ENCODE measurements around the gene VASH2. TPM values are rescaled to one million over a fixed set of nuclear protein-coding genes. Genes with fewer than 3 reads are reported as not detected.

The VASH2 gene
- total RNA-seq, 1 donor from 2014 or later: 59.8 TPM

DNA sequence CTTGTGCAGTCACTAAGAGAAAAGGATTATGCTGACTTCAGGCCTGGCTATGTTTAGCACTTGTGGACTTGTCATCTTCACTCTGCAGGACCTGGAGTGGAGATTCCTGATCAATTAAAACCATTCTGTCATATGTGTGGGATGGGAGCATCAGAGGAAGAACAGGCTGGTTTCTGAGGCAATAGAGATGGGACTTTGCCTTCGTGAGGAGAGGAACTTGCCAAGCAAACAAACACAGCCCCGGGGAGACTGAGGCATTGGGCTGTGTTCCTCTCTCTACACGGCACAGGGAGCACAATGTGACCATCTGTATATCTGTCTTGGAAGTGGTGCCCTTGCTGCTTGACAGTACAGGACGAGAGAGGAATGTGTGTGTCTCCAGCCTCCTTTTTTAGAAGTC is 23.1 kb downstream of the VASH2 start:
- Mint-ChIP-seq H3K4me3 (ENCODE audit: unreplicated experiment) (no peak overlapping the region), H3K27ac (ENCODE audit: unreplicated experiment) (no peak overlapping the region), H3K4me1 (ENCODE audit: low read depth, unreplicated experiment) (peaks cover 43% of the 10 kb centered on the region), H3K9me3 (ENCODE audit: unreplicated experiment) (peaks cover 13% of the 10 kb centered on the region), H3K27me3 (ENCODE audit: unreplicated experiment) (peaks cover 22% of the 10 kb centered on the region), H3K36me3 (ENCODE audit: unreplicated experiment) (peaks cover 27% of the 10 kb centered on the region)
- TF ChIP-seq, protein P1, sequence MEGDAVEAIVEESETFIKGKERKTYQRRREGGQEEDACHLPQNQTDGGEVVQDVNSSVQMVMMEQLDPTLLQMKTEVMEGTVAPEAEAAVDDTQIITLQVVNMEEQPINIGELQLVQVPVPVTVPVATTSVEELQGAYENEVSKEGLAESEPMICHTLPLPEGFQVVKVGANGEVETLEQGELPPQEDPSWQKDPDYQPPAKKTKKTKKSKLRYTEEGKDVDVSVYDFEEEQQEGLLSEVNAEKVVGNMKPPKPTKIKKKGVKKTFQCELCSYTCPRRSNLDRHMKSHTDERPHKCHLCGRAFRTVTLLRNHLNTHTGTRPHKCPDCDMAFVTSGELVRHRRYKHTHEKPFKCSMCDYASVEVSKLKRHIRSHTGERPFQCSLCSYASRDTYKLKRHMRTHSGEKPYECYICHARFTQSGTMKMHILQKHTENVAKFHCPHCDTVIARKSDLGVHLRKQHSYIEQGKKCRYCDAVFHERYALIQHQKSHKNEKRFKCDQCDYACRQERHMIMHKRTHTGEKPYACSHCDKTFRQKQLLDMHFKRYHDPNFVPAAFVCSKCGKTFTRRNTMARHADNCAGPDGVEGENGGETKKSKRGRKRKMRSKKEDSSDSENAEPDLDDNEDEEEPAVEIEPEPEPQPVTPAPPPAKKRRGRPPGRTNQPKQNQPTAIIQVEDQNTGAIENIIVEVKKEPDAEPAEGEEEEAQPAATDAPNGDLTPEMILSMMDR (IDR thresholded peaks at IDR 0.05; ENCODE audit: partially characterized antibody, unreplicated experiment): no peak
- DNase-seq: no peak

DNA sequence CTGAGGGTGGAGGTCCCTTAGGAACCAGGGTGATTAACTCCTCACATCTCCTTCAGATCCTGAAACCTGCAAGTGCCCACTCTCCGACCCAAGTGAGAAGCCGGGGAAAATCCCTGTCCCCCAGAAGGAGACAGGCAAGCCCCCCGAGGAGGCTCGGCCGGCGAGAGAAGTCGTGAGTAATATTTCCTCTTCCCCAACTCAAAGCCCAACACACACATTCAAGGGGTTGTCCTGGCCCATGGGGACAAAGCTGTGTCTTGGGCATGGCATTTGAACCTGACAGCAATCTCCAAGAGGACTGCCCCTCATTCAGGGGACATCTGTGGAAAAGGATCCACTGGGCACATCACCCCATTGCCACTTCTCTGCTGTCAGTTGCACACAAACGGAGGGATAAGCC is 23.6 kb downstream of the VASH2 start:
- no peak for DNase-seq
- Mint-ChIP-seq H3K36me3 (ENCODE audit: unreplicated experiment) (peaks cover 27% of the 10 kb centered on the region), H3K9me3 (ENCODE audit: unreplicated experiment) (peaks cover 10% of the 10 kb centered on the region), H3K4me1 (ENCODE audit: low read depth, unreplicated experiment) (peaks cover 41% of the 10 kb centered on the region), H3K27ac (ENCODE audit: unreplicated experiment) (no peak overlapping the region), H3K4me3 (ENCODE audit: unreplicated experiment) (no peak overlapping the region), H3K27me3 (ENCODE audit: unreplicated experiment) (peaks cover 19% of the 10 kb centered on the region)
- TF ChIP-seq, protein P1 (IDR thresholded peaks at IDR 0.05; ENCODE audit: partially characterized antibody, unreplicated experiment): no peak

DNA sequence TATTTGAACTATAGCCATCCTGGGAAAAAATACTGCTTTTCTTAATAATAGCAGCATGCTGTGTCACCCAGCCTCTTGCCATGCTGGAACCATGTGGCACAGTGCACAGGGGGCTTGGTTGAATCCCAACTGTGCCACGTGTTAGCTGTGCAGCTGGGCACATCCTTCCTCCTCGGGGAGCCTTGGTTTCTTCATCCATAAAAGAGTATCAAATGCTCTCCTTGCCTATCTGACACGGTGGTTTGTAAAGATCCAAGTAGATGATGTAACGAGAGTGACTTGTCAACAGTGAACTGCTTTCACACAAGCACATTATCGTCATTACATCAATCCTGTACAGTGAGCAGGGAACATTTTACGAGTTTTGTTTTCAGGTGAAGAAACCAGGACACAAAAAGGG is 24.4 kb downstream of the VASH2 start:
- peaks cover 27% of the 10 kb centered on the region for H3K36me3 Mint-ChIP-seq (ENCODE audit: unreplicated experiment)

DNA sequence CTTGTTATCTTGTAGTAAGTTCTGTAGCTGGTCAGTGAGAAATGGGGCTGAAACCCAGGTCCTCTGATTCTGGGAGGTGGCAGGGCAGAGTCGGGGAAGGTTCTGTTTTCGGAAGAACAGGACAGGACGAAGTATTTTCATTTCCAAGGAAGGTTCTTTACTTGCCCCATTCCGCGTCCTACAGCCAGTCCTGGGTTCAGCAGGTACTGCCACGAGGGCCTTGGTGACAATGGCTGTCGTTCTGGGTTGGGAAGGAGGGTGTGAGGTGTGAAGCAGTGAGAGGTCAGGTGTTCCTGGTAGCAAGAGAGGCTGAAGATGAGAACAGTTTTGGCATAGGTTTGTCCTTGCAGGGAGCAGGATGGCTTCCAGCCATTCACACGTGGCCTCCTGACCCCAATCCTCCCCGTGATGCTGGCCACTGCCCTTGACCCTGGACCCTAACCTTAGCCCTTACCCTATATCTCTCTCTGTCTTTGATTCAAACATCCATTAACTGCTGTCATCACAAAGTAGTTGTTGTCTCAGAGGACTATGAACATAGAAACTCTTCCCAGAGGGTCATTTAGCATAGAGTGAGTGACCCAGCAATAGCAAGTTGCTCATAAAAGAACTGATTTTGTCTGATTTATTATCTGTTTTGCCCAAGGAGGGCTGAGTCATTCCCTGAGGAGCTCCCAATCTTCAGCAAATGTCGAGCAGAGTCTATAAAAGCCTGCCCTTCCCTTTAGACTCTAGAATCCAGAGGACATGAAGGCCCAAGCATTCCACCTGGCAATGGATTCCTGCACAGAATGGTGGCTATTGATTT is 25.0 kb downstream of the VASH2 start:
- Mint-ChIP-seq H3K4me1 (ENCODE audit: low read depth, unreplicated experiment) (peaks cover 40% of the 10 kb centered on the region), H3K9me3 (ENCODE audit: unreplicated experiment) (peaks cover 2% of the 10 kb centered on the region), H3K4me3 (ENCODE audit: unreplicated experiment) (no peak overlapping the region), H3K36me3 (ENCODE audit: unreplicated experiment) (peaks cover 27% of the 10 kb centered on the region), H3K27me3 (ENCODE audit: unreplicated experiment) (peaks cover 11% of the 10 kb centered on the region), H3K27ac (ENCODE audit: unreplicated experiment) (peak overlapping the region; percentile 36)
- DNase-seq: no peak
- TF ChIP-seq, protein P1 (IDR thresholded peaks at IDR 0.05; ENCODE audit: partially characterized antibody, unreplicated experiment): no peak

More for the DNA sequence above, 24.4 kb downstream of the VASH2 start:
- Mint-ChIP-seq H3K9me3 (ENCODE audit: unreplicated experiment) (peaks cover 6% of the 10 kb centered on the region), H3K4me3 (ENCODE audit: unreplicated experiment) (no peak overlapping the region), H3K27ac (ENCODE audit: unreplicated experiment) (peak overlapping the region; percentile 36), H3K4me1 (ENCODE audit: low read depth, unreplicated experiment) (peaks cover 41% of the 10 kb centered on the region), H3K27me3 (ENCODE audit: unreplicated experiment) (peaks cover 16% of the 10 kb centered on the region)
- TF ChIP-seq, protein P1 (IDR thresholded peaks at IDR 0.05; ENCODE audit: partially characterized antibody, unreplicated experiment): no peak
- no peak for DNase-seq

DNA sequence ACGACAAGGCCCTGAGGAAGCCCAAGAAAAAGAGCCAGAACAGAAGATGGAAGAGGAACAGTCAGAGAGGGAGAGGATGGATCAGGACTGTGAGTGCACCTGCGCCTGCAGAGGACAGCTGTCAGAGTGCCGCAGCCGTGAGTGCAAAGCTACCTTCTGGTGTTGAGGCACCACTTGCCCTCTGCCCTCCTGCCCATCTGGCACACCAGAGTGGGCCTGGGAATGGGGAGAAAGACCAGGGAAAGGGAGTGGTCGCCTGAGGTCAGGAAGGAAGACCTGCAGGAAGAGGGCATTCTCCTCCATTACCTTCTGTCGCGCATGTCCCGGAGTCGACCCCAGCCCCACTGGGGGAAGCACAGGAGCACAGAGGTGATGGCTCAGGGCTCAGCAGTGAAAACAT is 26.2 kb downstream of the VASH2 start:
- peaks cover 51% of the 10 kb centered on the region for H3K4me1 Mint-ChIP-seq (ENCODE audit: low read depth, unreplicated experiment)
- peak overlapping the region; percentile 37 for H3K4me3 Mint-ChIP-seq (ENCODE audit: unreplicated experiment)
- H3K36me3 Mint-ChIP-seq (ENCODE audit: unreplicated experiment): peaks cover 27% of the 10 kb centered on the region
- peak overlapping the region; percentile 79 for H3K27ac Mint-ChIP-seq (ENCODE audit: unreplicated experiment)
- TF ChIP-seq, protein P1 (IDR thresholded peaks at IDR 0.05; ENCODE audit: partially characterized antibody, unreplicated experiment): no peak
- H3K9me3 Mint-ChIP-seq (ENCODE audit: unreplicated experiment): peaks cover 4% of the 10 kb centered on the region
- peak; percentile 38 for DNase-seq
- H3K27me3 Mint-ChIP-seq (ENCODE audit: unreplicated experiment): peaks cover 14% of the 10 kb centered on the region
